ENCODE measurements around the gene HADHB.

HADHB gene

GRCh38 chr2:26244309-26245230 lies at the start of gene HADHB, which contains the start of gene HADHA:
Gene HADHB (plus strand): TSS chr2:26244939. CDS start chr2:26254255, 9,316 bp downstream.
Gene HADHA (minus strand): TSS chr2:26244632. CDS start chr2:26244596, 36 bp downstream.
- peak; percentile 77 for DNase-seq (ENCODE audit: low read depth)

GRCh38 chr2:26195040-26195984 lies 49.4 kb upstream of the HADHB start:
- no peak for DNase-seq (ENCODE audit: low read depth)

- DNase-seq (ENCODE audit: low read depth), result no peak
Measured at GRCh38 chr2:26196683-26197418, 47.9 kb upstream of the HADHB start.

- DNase-seq (ENCODE audit: low read depth), result no peak
Measured at GRCh38 chr2:26197516-26197915, 47.2 kb upstream of the HADHB start.

- no peak for DNase-seq (ENCODE audit: low read depth)
Measured at GRCh38 chr2:26202981-26203490, 41.7 kb upstream of the HADHB start.

GRCh38 chr2:26203906-26204305 lies 40.8 kb upstream of the HADHB start:
- no peak for DNase-seq (ENCODE audit: low read depth)

GRCh38 chr2:26212011-26212410 lies 32.7 kb upstream of the HADHB start:
- DNase-seq (ENCODE audit: low read depth), result no peak

- DNase-seq (ENCODE audit: low read depth), result no peak
Measured at GRCh38 chr2:26214759-26215158, 30.0 kb upstream of the HADHB start.

GRCh38 chr2:26215833-26216232 lies 28.9 kb upstream of the HADHB start:
- no peak for DNase-seq (ENCODE audit: low read depth)

- DNase-seq (ENCODE audit: low read depth), result no peak
Measured at GRCh38 chr2:26216587-26216986, 28.2 kb upstream of the HADHB start.

- no peak for DNase-seq (ENCODE audit: low read depth)
Measured at GRCh38 chr2:26217720-26218119, 27.0 kb upstream of the HADHB start.

GRCh38 chr2:26223018-26223417 lies 21.7 kb upstream of the HADHB start:
- no peak for DNase-seq (ENCODE audit: low read depth)

GRCh38 chr2:26224095-26224494 lies 20.6 kb upstream of the HADHB start:
- DNase-seq (ENCODE audit: low read depth), result no peak

GRCh38 chr2:26229595-26229994 lies 15.1 kb upstream of the HADHB start:
- DNase-seq (ENCODE audit: low read depth), result no peak

GRCh38 chr2:26230806-26231205 lies 13.9 kb upstream of the HADHB start:
- DNase-seq (ENCODE audit: low read depth), result no peak

GRCh38 chr2:26235089-26235488 lies 9.7 kb upstream of the HADHB start:
- DNase-seq (ENCODE audit: low read depth), result no peak

GRCh38 chr2:26237868-26238267 lies 6.9 kb upstream of the HADHB start:
- DNase-seq (ENCODE audit: low read depth), result no peak

GRCh38 chr2:26238311-26238958 lies 6.3 kb upstream of the HADHB start:
- DNase-seq (ENCODE audit: low read depth), result no peak

- no peak for DNase-seq (ENCODE audit: low read depth)
Measured at GRCh38 chr2:26241928-26242436, 2.8 kb upstream of the HADHB start.

- DNase-seq (ENCODE audit: low read depth), result no peak
Measured at GRCh38 chr2:26243470-26244308, 1.1 kb upstream of the HADHB start.

Data from activated T-cell treated with anti-CD3 and anti-CD28 coated beads for 24 hours (primary cell).